ENCODE results near the gene LPCAT1.

The LPCAT1 gene

DNA sequence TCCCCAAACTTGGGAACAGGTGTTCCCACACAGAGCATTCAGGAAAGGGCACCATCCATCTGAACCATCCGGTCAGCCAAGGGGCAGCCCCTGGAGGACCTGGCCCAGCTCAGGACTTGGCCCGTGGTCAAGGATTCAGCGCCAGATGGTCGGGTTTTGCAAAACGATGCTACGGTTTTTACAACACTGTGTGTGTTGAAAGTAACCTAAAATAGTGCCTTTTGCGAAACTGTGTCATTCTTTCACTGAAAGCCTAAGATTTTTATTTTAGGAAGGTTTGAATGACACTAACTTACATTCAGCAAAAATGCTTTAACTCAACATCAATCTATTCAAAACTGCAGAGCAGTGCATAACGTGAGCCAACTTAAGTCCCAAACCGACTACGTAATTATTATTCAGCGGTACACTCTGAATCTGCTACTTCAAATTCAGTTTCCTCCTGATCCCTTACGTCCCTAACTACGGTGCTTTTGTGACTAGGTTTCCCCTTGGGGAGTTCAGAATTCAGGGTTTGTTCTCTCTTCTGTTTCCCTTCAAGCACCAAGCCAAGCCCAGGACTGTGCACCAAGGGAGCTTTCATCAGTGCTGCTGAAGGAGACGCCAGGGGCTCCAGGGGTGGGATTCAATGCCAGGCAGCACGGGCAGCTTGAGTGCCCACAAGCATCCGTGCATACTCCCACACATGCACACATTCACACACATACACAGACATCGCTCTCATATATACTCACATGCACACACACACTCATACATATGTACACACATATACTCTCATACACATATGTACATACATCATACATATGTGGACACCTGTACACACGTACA lies 25.8 kb downstream of the LPCAT1 start:
- no peak for DNase-seq (ENCODE audit: low spot score)

DNA sequence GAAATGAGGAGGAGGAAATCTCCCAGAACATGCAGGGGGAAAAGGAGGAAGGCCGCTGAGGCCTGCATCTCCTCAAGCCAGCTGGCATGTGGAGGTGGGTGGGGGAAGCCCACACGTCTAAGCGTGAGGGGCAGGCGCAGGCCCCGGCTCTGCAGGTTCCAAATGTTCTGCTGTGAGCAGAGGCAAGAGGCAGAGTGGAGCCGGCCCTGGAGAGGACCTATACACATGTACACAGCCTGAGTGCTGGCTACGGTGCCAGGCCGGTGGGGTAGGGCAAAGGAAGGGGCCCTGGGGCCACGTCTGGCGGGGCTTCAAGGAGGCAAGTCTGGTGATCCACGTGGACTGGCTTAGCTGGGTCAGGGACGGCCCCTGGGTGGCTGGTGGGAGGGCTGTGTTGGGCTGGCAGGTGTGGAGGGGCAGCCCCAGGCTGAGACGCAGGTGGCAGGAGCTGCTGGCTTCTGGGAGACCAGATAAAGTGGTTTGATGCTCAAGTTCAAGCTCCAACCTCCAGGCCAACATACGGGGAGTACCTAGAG lies 26.4 kb downstream of the LPCAT1 start:
- DNase-seq (ENCODE audit: low spot score): no peak

DNA sequence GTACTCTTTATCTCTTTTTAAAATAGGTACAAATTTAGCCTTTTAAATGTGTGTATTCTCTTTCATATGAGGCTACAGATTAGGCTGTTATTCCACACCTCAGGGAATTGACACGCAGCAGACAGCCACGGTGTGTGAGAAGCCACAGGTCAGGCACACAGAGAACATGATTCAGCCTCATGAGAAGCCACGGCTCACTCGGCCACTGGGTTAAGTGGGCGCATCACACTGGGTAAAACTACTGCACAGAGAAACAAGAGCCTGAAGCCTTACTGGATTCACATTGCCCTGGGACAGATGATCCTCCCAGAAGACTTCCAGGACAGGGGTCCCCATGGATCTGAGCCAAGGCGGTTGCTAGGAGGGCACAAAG lies 28.2 kb downstream of the LPCAT1 start:
- no peak for DNase-seq (ENCODE audit: low spot score)

DNA sequence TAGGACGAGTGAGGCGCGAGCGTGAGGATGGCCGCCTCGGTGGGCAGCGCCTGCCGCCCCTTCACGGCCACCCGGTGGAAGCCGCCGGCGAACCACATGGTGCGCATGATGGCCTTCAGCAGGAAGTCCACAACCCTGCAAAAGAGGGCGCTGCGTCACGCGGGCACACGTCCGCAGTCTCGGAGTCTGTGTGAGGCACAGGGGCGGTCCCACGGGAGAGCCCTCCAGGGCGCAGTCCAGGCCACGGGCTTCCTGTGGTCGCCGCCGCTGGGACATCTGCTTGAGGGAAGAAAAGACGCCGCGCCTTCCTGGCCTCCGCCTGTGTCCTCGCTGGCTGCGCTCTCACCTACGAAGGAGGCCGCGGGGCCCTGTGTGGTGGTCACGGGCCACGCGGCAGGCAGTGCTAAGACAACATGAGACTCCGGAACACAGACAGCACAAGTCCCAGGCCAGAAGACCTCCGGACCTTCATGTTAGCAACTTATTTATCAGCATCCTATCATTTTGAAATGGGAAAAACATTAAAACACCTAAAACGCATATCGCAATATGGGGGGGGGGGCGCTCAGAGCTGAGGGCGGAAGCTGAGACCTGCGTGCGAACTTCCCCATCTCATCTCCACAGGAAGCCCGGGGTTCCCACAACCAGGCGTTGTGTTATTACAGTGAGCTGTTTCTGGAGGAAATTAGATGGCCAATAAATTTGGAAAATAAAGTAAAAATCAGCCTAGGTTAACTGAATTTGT lies 28.8 kb downstream of the LPCAT1 start:
- no peak for DNase-seq (ENCODE audit: low spot score)

DNA sequence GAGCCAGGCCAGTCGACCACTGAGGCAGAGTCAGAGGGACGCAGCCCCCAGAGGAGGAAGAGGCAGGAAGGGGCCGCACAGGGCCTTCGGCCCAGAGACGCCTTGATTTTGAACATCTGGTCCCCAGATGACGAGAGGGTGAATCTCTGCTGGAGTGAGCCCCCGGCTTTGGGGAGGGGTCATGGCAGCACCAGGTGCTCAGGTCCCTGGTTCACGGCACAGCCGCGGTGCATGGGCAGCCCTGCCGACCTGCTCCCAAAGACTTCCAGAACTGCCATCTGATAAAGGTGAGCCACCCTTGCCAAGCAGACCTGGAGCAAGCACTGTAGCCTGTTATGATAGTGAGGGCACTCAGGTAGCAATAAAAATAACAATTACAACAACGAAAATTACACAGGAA lies 29.8 kb downstream of the LPCAT1 start:
- no peak for DNase-seq (ENCODE audit: low spot score)

DNA sequence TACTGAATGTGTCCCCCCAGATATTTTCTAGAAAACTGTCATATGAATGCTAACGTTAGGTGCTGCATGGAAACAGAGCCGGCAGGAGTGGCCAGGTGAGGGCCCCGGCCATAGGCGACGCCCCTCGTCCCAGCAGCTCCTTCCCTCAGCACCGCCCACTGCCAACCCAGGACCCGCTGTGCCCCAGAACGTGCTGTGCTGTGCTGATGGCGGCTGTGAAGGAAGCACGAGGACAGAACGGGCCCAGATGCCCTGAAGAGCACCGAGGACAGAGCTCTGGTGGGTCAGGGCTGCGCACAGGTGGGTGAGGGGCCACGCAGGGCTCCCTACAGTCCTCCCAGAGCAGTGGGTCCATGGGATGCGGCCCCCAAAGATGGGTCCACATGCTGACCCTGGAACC lies 30.3 kb downstream of the LPCAT1 start:
- no peak for DNase-seq (ENCODE audit: low spot score)

DNA sequence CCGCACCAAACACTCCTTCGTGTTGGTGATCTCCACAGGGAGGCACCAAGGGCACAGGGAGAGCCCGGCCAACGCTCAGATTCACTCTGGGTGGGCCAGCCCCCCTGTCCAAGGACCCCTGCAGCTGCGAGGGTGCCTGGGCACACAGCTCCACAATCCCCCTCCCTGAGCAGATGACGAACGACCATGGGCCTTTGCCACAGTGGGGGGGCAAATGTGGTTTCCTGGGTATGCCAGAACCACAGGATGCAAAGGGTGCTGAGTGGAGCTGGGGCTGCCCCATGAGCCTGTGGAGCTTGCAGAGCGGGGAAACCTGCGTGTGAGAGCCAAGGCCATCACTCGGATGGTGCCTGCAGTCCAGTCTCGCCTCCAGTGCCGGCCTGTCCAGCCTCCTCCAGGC lies 31.0 kb downstream of the LPCAT1 start:
- no peak for DNase-seq (ENCODE audit: low spot score)

DNA sequence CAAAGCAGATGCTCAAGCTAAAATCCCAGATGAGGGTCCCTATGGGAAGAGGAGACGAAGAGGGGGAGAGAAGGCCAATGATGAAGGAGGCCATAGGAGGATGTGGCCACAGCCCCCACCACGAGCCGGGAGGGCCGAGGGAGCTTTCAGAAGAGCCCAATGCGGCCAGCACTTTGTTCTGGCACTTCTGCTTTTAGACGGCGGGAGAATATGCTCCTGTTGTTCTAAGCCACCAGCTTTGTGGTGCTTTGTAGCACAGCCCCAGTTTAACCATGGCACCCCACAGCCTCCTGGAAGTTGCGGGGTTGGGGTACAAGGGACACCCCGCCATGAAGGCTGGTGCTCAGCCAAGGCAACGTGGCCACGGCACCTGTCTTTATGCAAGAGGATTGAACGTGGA lies 33.4 kb downstream of the LPCAT1 start:
- no peak for DNase-seq (ENCODE audit: low spot score)

DNA sequence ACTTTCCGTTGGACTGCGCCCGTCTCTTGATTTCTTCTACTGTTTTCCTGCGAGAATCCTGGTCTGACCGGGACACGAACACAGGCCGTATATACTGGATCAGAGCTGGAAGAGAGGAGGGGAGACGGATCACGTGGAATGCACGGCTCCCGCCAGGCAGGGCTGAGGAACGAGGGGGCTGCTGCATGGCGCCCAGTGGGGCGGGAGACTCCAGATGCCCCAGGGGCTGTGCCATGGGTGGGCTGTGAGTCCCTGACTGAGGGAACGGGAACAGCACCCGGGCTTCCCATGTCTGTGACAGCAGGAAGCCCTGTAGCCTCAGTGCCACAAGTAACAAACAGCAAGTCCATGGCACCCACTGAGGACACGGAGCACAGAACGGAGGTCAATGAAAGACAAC lies 34.0 kb downstream of the LPCAT1 start:
- no peak for DNase-seq (ENCODE audit: low spot score)

DNA sequence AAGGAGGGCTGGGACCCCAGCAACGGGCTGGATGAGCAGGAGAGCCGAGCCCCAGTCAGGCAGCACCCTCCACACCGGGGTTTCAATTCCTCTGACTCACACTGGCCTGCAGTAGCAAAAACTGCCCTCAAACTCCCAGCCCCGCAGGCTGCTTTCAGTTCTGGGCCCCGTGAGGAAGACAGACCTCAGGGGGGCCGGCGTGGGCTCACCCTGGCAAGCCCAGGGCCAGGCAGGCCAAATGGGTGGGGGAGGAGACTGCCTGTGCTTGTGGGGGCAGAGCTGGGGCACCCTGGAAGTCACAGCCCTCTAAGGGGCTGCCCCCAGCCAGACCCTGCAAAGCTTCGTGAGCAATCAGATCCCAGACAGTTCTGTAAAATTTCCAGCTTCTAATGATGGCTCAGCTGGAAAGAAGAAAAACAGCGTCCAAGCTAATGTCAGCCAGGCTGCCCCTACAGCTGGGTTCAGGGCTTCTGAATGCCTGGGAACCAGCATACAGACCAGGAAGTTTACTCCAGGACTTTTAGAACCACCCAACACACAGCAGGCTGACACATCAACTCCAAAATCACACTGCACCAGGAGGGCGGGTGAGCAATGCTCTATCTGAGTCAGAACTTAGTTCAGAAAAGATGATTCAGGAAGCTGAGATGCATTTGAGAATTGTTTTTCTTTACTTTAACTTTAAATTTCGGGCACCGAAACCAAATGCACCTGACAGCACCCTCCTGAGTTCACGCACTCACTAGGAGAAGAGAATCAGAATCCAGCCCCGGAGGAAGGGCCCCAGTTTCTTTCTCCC lies 34.7 kb downstream of the LPCAT1 start:
- DNase-seq (ENCODE audit: low spot score): no peak

DNA sequence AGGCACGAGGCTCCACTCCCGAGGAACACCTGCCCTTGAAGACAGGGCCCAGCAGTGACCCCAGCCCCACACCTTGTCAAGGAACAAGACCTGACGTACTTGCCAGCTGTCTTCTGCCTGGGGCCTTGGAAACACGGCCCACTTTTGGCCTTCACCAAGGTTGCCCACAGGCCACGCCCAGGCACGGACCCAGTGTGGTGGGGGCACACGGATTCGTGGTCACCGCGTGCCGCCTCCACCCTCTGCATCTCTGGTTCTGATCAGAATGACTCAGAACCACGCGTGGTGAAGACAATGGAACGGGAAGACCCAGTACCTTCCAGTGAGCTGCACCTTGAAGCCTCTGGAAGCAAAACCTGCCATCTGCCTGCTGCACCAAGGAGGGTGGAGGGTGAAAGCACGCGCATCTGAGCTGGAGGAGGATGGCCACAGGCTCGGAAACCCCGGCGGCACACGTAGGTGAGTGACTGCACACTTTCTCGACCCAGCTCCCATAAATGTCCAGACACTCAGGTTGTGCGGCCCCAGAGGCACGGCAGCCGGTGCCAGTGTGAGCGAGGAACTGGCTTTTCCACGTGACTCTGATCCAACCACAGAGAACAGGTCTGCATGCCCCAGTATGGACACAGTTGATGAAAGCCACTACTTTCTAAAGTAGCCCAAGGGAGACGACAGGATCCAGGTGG lies 36.5 kb downstream of the LPCAT1 start:
- no peak for DNase-seq (ENCODE audit: low spot score)

DNA sequence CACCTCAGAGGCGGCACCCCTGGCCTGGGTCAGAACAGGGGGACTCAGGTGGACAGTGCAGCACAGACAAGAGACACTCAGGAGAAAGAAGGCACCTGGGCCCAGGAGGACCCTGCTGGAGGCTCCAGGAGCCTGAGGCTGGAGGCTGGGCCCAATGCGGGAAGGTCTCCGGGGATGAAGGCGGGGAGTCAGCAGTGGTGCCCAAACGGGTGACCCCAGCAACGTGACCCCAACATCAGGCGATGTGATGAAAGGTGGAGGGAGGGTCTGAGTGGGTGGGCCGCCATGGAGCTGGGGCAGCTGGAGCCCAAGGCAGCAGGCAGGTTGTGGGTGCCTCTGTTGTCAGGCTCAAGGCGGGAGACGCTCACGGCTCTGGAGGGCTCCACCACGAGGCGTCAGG lies 37.5 kb downstream of the LPCAT1 start:
- no peak for DNase-seq (ENCODE audit: low spot score)

DNA sequence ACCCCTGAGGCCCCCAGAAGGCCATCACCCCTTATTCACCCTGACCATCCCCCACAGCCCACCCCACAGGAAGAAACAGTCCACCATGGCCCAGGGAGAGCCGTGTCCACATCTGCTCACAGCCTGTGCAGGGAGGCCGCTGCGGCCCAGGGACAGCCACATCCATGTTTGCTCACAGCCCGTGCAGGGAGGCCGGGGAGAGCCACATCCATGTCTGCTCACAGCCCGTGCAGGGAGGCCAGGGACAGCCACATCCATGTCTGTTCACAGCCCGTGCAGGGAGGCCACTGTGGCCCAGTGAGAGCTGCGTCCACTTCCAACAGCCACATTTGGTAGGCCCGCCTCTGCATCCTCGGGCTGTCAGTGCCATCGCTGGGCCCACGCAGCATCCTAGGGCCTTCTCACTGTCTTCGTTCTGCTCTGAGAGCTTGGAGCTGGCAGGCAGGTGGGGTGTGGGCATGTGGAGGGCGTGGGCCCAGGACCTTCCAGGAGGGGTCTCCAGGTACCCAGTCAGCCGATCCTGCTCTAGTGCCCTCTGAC lies 38.1 kb downstream of the LPCAT1 start:
- no peak for DNase-seq (ENCODE audit: low spot score)

DNA sequence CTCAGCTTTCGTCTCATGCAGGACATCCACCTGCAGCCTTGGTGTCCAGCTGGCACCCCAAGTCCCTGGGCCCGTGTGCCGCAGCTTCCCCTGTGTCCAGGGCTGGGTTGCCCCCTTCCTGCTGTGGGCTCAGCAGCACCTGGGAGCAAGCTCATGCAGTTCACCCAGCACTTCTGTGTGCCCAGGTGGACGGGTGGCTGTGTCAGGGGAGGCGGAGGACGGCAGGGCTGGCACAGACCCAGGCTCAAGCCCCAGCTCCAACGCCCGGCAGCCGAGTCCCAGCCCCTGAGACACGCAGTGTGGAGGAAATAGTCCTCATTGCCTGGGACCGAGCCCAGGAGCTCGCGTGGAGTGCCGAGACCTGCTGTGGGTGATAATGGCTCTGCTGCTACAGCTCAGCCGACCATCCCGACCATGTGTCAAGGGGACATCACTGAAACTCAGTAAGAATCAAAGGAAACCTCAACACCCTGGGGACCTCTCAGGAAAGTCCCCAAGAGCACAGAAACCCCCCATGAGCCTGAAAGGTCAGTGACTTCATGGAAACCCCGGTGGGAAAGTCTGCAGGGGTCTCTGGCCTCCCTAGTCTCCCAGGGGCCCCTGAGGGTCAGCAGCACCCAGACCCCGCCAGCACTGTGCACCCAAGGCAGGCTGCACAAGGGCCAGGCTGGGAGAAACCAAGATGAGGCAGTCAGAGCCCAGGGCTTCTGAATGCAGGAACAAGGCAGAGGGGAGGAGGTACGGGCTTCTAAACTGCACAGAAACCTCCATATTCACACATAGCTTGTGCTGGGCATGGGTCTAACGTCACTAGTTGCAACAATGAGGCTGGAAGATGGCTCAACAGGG lies 38.8 kb downstream of the LPCAT1 start:
- DNase-seq (ENCODE audit: low spot score): no peak

DNA sequence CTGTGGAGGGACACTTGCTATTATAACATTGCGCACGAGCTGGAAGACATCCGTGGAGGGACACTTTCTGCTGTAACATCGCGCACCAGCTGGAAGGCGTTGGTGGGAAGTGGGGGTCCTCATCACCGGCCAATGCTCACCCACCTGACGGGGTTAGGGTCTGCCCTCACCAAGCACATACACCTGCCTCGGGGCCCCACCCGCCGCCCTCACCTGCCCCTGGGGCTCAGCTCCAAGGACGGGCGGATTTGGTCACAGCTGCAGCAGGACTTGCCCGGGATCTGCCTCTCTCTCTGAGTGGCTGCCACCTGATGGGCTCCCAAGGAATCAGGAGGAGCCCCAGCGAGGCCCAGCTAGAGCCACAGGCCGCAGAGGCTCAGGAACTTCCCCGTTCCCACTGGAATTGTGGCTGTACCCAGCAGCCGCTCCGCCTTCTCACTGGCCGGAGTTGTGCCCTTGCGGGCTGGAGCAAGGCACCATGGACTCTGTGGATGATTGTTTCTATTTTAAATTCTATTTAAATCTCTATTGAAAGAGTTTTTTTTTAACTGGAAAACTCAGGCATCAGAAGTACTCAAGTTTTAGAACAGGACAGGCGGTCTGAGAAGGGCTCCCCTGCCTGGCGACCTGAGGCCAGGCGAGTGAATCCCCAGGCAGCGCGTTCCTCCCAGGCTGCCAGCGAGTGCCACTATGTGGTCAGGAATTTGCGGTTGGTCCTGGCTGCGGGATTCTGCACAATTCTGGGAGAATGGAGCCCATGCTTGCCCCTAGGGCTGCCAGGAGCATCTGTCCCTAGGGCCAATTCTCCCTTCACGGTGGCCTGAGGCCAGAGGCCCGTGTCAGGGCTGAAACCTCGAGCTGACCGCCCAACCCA lies 39.7 kb downstream of the LPCAT1 start:
- DNase-seq (ENCODE audit: low spot score): no peak

DNA sequence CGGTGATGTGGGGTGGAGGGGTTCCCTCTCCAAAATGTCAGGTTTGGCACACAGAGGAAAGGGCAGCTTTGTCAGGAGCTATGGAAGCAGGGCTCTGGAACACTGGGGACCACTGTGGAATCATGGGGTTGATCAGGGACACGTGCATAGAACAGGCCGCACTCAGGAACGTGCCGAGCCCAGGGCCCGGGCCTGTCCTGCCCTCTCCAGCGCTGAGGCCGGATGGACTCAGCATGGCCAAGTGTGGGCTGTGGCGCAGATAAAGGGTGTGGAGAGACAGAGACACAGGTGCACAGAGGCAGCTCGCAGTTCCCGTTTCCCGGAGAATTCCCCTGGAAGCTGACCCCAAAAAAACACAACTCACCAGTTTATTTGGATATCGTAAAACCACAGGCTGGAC lies 40.7 kb downstream of the LPCAT1 start:
- no peak for DNase-seq (ENCODE audit: low spot score)

DNA sequence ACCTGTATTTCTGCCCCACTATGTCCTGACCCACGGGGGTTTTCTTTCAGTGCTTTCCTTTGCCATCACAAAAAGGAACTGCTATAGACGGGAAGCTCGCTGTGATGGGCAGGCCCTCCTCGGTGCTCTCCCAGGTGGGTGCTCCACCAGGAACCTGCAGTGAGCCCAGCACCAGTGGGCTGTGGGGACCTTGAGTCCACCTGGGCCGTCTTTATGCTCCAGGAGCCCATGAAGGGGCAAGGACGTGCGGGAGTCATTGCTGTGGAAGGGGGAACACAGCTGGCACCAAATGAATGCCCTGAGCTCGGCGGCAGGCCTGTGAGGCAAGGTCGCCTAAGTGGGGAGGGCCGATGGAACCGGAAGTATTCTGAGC lies 41.8 kb downstream of the LPCAT1 start:
- DNase-seq (ENCODE audit: low spot score): no peak

DNA sequence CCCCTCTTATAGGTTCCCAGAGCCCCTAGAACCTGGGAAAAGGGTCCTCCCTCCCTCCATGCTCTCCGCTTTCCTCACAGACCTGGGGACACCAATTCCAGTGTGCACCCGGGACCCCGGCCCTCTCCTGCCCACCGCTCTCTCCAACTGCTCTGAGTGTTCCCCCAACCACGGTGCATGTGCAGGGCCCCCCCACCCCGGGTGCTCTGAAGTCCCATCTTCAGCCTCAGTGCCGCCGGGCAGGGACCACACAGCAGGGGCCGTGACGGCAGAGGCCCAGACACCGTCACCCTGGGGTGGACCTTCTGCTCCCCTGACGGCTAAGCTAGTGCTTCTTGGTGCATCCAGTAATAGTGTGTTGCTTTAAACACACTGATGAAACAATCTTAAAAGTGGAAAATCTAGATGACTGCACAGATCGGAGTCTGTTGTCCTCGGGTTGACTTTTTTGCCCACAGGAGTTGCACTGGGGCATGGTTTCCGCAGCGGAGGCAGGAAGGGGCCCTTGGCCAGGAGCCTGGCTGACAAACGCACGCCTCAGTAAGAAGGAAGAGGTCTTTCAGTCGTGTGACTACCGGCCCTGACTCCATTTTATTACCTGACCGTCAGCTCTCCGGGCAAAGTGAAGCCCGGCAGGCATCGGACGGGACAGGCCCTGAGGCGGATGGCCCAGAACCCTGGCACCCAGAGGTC lies 42.3 kb downstream of the LPCAT1 start:
- no peak for DNase-seq (ENCODE audit: low spot score)

DNA sequence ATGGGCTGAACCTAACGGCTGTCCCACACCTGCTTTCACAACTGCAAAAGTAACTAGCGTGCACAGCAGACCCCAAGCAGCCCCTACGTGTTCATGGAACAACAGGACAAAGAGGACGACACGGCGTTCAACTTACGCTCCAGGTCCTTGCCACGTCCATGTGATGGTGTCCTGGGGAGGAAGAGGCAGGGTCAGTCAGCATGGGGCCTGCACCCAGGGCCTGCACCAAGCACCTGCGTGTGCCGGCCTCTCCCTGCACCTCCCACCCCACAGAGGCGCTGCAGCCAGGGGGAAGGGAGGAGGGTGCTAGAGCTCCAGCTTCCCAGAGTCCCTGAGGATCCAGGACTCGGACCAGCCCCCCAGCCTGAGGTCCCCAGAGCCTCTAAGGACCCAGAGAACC lies 43.0 kb downstream of the LPCAT1 start:
- DNase-seq (ENCODE audit: low spot score): no peak

All from COLO829 (cell line).